ENCODE results near the gene RSPO1.

Gene RSPO1

GRCh38 chr1:37656026-37656425 lies 21.3 kb upstream of the RSPO1 start:
- DNase-seq: no peak

DNA sequence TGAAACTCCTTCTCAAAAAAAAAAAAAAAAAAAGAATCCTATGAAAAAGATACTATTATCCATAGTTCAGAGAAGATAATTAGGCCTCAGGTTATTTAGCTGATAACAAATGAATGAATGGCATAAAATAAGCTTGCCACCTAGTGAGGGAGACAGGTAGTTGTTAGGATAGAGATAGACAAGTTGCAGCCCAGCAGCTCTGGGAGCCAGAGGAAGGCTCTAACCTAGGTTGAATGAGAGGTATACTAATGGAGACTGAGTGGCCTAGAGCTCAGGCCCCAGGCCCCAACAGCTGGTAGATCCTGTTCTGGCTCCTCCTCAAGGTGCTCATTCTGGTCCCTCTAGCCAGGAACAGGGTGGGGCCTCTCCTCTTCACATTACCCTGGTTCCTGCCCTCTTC lies 20.6 kb upstream of the RSPO1 start:
- DNase-seq: no peak

GRCh38 chr1:37653906-37654305 lies 19.2 kb upstream of the RSPO1 start:
- DNase-seq: no peak

DNA sequence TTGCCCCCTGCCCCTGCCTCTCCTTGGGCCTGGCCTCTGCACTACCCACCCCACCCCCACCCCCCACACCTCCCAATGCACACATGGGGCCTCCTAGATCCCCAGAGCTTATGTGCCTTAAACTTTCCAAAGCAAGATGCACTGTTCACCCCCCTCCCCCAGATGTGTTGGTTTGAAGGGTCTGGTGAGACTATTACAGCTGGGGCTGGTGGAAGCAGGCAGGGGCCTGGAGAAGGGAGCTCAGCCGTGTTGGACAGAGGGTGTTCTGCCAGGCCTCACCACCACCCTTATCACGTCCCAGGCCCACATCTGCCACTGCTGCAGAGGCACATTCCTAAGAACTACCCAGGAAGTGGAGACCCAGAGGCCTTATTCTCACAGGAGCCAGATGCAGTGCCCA lies 18.3 kb upstream of the RSPO1 start:
- no peak for DNase-seq

GRCh38 chr1:37651803-37652202 lies 17.1 kb upstream of the RSPO1 start:
- DNase-seq: no peak

DNA sequence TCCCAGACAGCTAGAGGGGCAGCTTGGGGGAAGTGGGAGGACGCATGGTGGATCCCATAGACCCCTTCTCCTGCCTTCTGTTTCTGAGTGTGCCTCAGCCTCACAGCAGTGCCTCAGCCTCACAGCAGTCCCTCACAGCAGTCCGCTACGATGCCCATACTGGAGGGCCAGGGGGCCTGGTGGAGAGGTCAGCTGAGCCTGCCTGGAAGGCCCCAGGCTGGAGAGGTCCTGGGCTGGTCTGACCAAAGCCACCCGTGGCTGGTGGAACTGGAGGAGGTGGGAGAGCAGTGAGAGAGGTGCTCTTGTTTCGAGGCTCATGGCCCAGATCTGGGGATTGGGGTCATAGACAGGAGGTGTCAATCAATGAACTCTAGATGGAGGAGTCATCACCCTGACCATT lies 16.0 kb upstream of the RSPO1 start:
- no peak for DNase-seq

GRCh38 chr1:37650173-37650572 lies 15.5 kb upstream of the RSPO1 start:
- DNase-seq: no peak

- no peak for DNase-seq
Observed at GRCh38 chr1:37647281-37647680, 12.6 kb upstream of the RSPO1 start.

DNA sequence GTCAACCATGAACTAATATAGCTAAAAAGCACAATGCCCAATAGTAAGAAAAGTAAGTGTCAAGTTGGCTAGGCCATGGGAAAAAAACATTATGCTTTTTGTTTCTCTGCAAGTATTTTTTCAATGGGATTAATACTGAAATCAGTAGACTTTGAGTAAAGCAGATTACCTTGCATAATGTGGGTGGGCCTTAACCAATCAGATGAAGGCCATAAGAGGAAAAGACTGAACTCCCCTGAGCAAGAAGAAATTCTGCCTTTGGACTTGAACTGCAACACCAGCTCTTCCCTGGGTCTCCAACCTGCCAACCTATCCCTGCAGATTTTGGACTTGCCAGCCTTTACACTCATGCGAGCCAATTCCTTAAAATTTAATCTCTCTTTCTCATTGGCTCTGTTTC lies 6.4 kb upstream of the RSPO1 start:
- no peak for DNase-seq

DNA sequence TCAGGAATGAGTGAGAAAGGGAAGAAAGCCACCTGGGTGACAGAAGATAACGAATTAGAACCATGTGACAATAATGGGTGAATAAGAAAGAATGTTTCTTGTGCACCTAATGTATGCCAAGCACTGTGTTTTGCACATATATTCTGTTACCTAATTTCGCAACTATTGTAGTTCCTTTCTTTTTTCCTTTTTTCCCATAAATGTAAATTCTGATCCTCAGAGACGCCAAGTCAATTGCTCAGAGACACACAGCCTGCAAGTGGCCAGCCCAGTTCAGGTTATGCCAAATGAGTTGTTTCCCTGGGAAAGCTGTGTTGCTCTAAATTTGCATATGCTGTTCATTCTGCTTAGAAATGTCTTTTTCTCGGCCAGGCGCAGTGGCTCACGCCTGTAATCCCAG lies 1.7 kb upstream of the RSPO1 start:
- DNase-seq: no peak

GRCh38 chr1:37634992-37635902 lies 555 bp upstream of the RSPO1 start:
- DNase-seq: no peak

- no peak for DNase-seq
Observed at GRCh38 chr1:37633938-37634243, 801 bp downstream of the RSPO1 start.

DNA sequence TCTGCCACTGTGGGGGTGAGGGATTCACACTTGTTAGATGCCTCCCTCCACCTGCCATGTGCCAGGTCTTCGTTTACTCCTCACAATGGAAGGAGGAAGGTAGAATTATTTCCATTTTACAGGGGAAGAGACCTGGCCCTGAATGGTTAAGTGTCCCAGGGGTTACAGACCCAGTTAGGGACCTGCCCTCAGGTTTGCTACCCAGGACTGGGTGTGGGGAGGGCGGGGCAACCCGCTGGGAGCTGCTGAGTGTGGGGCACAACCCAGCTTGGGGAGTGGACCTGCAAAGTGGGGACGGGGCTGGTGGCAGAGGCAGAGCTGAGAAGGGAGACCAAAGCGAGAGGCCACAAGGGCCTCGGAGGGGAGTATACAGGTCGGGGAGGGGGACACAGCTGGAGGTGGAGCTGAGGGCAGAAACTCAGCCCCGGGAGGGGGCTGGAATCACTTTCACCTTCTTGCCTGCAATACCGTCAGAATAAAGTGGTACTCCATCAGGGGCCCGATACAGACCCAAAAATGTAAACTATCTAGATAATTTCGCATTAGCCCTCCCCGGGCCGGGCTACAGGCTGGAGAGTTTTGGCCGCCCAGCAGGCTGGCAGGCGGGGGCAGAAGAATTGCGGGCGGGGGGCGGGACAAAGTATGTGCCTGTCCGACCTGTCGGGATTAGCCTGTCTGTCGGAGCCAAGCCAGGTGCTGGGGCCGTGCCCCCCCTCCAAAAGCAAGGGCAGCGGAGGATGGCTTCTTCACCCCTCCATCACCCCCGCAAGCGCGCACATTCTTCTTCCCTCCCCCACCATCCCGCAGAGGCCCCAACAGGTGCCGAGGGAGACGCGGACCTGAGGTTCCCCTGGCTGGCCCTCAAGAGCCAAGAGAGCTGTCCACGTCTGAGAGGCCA lies 1.4 kb downstream of the RSPO1 start:
- no peak for DNase-seq

DNA sequence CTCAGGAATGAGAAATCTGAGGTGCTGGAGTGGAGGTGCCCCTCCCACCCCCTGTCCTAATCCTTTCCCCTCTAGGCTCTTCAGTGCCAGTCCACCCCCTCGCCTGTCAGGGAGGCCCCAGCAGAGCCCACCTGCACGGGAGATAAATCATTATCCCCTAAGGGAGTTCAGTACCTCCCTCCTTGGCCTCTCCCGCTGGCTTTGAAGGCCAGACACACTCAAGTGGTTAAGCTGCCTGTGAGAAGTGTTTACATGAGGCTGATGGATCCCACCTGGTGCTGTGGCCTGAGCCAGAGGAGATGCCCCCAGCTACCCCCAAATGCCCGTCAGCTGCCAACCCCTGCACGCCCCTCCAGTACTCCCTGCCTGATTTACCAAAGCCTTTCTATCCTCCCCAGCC lies 3.7 kb downstream of the RSPO1 start:
- DNase-seq: no peak

DNA sequence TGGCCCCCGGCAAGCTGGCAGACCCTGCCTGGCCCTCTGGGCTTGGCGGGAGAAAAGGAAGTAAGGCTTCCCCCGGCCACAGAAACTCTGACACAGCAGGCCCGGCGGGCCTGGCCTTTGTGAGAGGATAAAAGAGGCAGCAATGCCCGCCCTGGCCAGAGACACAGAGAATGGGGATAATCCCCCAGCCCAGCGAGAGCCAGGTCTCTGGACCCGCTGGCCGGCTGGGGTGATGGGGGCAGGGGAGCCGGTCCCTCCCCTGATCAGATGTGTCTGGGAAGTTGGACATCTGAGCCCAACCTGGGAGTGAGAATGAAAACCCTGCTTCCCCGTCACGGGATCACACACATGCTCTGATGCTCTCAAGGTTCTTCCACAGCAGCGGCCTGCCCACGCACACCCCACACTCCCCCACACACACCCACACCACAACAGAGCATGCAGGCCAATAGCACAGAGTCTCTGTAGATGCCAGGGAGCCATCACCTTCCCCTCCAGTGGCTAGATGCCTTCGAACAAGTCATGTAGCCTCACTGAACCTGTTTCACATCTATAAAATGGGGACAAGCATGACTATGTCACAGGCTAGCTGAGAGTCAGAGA lies 4.2 kb downstream of the RSPO1 start:
- DNase-seq: no peak

- DNase-seq: no peak
Observed at GRCh38 chr1:37629726-37630425, 4.8 kb downstream of the RSPO1 start.

DNA sequence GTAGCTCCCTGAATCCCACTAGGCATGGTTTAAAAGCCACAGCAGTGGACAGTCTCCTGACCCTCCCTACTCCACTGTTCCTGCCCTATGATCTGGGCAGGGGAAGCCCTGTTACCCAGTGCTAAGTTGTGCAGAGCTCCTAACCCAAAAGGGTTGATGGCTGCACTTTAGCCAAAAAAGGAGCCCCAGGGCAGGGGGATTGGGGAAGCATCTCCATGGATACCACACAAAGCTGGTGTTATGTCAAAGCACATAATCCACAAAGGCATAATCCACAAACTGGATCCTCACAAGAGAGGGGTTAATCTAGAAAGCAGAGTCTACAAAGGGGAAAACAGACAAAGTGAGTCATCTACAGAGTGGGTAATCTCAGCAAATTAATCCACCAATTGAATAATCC lies 5.7 kb downstream of the RSPO1 start:
- no peak for DNase-seq

GRCh38 chr1:37628026-37628556 lies 6.6 kb downstream of the RSPO1 start:
- DNase-seq: no peak

DNA sequence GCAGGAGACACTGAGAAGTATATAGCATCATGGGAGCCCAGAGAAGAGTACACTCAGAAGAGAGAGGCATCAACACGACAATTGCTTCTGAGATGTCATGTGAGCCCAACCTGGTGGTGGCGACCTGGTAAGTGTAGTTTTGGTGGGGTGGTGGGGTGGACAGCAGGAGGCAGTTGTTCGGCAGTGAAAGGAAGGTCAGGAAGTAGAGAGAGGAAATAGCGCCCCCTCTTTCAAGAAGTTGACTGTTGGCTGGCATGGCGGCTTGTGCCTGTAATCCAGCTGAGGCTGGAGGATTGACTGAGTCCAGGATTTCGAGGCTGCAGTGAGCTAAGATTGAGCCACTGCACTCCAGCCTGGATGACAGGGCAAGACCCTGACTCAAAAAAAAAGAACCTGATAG lies 12.6 kb downstream of the RSPO1 start:
- no peak for DNase-seq

GRCh38 chr1:37621326-37621870 lies 13.3 kb downstream of the RSPO1 start:
- DNase-seq: no peak

- DNase-seq: no peak
Observed at GRCh38 chr1:37620707-37621106, 14.0 kb downstream of the RSPO1 start.

GRCh38 chr1:37616330-37616729 lies 18.4 kb downstream of the RSPO1 start:
- DNase-seq: no peak

DNA sequence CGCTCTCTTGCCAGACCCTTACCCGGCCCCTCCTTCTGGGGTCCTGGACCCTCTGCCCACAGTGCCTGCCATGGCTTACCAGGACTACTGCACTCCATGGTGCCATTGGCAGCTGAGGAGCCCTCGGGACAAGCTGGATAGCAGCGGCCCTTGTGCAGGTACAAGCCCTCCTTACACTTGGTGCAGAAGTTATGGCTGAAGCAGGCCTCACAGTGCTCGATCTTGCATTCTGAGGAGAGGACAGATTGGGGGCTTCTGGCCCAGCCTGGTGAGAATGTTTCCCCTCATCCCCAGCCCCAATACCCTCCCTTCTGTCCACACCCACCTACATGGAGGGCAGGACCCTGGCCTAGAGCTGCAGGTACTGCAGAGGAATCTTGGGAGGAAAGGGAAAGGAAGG lies 20.6 kb downstream of the RSPO1 start:
- DNase-seq: no peak

Measured in NCI-H2029 (cell line).